Fibroblast of skin of right biceps (primary cell): ENCODE measurements around the gene NHSL1.
A peak's percentile ranks its signal among the peaks of the same experiment; 100 is the strongest.

Source experiments
- DNase-seq: peaks from one replicate; pipeline ENCODE4 v3.0.0-alpha.2; 2013

NHSL1 gene

DNA sequence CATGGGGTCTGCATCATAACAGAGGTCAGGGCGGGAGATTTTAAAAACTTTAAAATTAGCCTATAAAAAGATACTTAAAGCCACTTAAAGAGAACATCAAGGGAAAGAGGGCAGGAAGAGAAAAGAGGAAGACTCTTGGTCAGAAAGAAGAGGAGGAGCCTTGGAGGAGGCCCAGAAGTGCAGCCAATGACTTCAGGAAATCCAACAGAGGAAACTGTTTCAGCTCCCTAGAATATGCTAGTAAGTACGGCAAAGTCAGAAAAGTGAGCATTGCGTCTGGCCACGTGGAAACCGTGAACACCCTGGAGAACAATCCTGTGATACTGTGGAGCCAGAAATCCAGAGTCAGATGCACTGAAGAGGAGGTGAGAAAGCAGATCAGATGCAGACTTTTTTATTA lies 22.5 kb upstream of the NHSL1 start:
- DNase-seq, result no peak

DNA sequence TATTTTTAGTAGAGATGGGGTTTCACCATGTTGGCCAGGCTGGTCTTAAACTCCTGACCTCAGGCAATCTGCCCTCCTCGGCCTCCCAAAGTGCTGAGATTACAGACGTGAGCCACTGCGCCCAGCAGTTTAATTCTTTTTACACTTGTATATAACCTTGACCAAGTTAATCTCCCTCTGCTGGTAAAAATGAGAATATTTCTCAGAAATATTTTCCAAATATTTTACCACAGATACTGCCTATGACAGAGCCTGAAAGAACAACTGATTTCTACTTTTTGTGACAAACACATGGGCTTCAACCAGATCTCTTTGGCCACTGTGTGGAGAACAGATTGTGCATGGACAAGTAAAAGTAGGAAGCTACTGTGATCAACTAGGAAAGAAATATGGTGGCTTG lies 21.2 kb upstream of the NHSL1 start:
- peak; percentile 29 for DNase-seq

DNA sequence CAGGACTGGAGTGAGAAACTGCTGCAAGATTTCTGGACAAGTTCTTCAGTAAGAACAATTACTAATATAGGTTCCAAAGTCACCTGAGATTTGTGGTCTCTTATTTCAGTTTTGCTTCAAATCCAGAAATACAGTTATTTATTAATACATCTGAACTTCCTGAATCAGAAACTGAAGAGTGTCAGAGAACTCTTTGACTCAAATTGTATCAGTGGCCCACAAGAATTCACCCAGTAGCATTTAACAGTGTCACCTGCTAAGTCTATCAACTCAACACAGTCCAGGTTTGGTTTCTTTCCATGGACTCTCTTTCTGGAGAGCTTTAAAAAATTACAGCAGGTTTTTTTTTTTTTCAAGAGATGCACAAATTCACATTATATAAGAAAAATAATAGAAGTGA lies 18.8 kb upstream of the NHSL1 start:
- no peak for DNase-seq

DNA sequence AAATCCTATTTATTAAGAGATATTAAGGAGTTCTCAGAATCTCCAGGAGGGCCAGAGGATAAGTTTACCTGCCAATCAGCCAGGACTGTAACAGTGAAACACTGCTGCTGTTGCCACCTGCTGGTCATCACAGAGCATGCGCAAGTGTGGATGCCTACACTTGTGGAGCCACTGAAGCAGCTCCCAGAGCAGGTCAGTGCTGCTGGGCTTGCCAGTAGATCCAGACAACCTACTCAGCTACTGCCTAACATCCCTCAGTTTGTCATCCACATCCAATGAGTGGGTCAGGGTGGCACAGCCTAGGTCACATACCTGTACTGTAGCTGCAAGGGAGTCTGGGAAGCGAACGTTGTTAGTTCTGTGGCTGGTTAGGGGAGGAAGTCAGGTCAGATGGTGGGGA lies 18.3 kb upstream of the NHSL1 start:
- DNase-seq, result peak; percentile 36

DNA sequence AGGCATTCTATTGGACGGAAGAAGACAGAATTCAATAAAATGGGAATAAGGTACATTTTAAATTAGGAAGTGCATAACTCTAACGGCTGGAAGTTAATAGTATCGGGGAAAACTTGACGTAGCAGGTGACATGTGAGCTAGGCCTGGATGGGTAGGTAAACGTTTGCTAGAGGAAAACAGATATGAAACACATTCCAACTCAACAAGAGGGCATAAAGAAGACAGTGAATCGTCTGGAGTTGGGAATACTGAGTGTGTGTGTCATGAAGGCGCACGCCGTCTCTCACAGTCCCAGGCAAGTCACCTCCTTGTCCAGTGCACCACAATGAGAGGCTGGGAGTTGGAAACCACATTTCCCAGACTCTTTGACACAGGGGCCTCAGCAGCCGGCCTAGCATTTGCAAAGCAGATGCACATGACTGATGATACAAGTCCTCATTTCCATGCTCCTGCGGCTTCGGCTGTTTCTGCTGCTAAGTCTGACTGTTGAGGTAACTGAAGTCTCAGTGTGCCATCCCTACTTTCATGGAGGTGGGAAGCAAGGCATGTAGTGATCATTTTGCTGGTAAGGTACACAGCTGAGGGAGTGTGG lies 16.5 kb upstream of the NHSL1 start:
- no peak for DNase-seq

DNA sequence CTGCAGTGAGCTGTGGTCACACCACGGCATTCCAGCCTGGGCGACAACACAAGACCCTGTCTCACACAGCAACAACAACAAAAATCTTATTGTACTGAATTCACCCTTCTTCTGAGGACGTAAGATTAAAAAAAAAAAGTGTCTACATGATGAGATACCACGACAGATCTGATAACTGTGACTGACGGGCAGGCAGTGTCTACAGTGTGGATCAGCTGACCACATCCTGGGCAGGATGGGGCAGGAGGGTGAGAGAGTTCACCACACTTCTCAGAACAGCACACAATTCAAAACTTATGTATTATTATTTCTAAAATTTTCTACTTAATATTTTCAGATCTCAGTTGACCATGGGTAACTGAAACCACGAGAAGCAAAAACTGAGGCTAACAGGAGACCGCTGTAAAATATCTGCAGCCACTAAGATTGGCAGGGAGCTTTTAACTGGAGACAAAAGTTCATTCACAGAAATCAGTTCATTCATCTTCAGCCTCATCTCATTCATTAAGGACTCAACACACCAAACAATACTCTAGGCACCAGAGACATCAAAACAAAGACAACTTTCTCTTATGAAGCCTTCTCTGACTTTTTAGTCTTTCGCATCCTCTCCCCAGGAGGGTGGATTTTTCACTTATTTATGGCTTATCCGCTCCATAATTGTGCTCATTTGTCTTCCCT lies 15.7 kb upstream of the NHSL1 start:
- no peak for DNase-seq

DNA sequence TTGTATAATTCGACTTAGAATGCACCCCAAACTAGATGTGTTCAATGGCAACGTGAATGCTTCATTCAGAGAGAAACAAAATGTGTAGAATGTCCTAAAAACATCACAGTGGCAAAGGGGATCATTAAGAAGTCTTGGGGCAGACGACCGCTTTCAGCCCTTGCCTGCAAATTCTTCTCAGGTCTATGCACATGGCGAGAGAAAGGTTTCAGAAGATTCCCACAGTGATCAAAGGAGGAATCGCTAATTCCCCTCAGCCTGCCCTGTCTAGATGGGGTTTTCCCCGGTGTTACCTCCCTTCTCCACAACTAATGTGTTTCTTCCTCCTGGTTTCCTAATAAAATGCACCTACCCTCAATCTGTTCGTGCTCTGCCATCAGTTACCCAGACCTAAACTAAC lies 13.3 kb upstream of the NHSL1 start:
- no peak for DNase-seq

DNA sequence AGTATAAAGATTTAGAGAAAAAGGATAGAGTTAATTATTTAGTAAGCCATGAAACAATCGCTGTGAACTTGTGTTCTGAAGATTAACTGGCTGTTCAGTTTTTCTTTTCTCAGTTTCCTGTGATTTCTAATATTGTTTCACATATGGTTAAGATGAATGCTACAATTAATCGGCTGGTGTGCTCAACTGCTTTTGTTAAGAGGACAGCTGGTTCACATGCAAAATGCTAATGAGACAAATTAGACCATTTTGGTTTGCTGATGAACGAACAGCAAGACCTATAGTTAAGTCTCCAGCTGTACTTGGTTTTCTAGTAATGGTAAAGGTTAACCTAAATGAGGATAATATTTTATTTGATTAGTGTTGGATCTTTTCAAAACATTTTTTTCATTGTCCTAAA lies 10.8 kb upstream of the NHSL1 start:
- no peak for DNase-seq

DNA sequence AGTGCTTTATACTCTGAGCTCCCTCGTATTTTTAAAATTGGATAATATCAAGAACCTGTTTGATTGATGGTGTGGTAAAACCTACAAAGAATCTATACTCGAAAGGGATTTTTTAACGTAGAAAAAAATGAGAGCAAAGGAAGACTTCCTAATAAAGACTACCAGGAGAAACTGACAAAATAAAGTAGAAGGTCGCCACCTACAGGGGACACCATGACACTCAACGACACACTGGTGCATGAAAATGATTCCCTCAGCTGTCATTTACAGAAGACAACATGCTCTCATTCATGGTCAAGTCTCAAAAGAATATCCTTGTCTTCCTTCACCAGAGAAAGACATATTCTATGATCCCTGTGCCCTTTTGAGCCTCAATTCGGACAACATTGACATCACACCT lies 10.1 kb upstream of the NHSL1 start:
- peak; percentile 48 for DNase-seq

DNA sequence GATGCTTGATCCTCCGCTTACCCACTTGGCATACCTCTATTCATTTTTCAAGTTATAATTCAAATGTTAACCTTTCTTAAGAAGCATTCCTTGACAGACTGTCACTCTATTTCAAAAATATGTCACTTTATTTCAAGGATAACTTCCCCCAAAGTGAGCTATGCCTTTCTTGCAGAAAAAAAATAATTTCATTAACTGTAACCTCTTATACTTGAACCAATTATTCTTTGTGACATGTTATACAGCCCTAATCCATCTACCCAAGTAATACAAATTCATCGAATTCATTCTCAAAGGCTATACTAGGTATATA lies 9.3 kb upstream of the NHSL1 start:
- DNase-seq, result no peak

DNA sequence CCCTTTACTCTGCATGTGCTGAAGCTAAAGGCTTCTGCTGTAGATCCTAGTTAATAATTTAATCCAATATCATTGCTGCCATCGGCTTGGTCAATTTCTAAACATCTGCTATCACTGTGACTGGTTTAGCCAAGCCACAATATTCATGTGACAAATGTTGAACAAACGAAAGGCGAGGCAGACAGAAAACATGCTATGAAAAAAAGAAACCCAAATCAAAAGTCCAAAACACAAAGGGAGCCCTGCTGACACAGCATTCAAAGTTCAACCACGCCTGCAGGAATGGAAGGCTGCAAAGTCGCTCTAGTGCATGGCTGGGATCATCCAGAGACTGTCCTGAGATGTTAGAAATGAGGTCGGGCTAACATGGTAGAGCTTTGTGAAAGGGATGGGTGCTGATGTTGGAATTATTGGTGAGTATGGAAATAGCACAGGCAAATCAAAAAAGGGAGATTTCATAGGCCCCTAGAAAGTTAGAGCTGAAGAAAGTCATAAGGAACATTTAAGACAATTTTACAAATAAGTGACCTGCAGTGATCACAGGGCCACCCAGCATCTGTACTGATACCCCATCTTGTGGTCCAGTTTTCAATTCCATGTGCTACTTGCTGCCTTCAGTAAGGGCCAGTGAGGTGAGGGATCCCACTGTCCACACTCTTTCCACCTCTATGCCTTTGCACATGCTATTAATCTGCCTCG lies 8.8 kb upstream of the NHSL1 start:
- DNase-seq, result no peak

DNA sequence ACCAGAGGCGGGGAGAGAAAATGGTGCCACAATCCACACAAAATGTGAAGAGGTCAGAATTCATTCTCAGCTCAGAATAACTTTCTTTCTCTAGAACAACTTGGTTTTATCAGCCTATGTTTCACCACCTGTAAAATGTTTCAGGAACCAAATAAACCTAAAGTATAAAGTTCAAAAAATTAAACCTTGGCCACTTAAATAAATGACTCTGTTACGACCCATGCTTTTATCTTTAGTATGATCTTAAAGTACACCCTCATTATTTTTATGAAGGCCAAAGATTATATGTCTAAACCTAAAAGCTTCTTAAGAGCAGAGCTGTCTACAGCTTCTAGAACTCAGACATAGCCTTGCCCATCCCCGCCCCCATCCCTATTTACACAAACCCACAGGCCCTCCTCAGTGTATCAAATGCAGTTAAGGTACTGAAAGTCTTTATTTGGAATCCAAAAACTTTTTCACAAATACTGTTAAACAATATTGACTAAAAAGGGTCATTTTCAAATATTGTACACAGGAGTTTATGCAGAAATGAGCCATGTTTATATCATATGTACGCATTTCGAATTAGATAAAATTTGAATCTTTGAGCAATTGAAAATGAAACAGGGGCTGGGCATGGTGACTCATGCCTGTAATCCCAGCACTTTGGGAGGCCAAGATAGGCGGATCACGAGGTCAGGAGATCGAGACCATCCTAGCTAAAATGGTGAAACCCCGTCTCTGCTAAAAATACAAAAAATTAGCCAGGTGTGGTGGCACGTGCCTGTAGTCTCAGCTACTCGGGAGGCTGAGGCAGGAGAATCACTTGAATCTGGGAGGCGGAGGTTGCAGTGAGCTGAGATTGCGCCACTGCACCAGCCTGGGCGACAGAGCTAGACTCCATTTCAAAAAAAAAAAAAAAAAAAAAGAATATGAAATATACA lies 5.7 kb upstream of the NHSL1 start:
- no peak for DNase-seq

DNA sequence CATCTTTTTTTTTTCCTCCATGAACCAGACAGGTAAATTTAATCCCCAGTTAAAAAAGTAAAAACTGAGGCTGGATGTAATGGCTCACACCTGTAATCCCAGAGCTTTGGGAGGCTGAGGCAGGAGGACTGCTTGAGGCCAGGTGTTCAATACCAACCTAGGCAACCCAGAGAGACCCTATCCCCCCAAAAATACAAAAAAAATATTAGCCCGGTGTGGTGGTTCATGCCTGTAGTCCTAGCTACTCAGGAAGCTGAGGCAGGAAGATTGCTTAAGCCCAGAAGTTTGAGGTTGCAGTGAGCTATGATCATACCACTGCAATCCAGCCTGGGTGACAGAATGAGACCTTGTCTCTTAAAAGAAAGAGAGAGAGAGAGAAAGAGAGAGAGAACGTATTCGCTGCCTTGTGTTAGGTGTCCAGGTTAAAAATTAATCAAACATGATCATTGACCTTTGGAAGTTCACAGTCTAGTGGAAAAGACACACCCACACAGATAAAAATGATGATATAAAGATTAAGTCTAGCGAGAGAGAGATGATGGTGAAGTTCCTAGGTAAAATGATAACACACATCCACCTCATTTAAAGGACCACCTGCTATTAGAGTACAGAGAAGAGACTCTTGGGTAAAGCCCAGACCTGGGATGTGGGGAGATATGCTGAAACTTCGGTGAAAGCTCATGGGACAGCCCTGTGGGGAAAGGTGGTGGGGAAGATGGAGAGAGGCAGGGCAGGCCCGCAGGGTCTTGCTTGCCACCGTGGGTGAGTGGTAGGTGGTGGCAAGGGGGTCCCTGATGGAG lies 4.8 kb upstream of the NHSL1 start:
- DNase-seq, result no peak

DNA sequence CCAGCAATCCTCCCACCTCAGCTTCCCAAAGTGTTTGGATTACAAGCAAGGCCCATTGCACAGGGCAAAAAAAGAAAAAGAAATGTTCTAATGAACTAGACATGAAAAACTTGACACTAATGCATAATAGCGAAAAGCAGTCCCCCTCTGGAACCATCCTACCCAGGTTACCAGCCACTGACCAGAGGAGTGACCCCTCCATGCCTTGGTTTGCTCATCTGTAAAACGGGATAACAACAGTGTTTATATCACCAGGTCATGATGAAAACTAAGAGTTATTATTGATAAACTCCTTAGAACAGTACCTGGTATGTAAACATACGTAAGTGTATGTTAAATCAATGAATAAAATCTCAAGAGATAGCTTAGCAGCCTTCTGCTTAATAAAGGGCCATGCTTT lies 3.3 kb upstream of the NHSL1 start:
- no peak for DNase-seq

DNA sequence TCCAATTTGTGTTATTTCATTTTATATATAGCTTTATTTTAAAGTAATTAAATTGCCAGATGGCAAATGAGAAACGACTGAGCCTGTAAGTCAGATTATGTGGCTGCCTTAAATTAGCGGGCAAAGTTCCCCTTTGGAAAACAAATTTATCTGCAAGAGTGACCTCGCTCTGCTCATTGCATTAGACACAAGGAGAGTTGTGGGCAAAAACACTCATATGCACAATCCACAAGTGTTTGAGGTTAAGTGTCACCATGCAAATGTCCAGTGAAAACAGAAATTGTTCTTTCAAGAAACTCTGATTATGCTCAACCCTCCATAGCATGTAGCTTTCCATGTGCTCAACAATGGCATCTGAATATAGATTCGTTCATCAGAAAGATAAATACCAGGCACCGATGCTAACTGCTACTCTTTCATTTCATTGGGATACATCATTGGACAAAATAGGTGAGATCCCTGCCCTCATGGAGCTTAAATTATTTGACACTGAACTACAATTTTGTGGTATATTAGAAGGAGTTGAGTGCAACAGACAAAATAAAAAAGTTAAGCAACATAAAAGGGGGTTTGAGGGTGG lies 1.7 kb upstream of the NHSL1 start:
- no peak for DNase-seq

DNA sequence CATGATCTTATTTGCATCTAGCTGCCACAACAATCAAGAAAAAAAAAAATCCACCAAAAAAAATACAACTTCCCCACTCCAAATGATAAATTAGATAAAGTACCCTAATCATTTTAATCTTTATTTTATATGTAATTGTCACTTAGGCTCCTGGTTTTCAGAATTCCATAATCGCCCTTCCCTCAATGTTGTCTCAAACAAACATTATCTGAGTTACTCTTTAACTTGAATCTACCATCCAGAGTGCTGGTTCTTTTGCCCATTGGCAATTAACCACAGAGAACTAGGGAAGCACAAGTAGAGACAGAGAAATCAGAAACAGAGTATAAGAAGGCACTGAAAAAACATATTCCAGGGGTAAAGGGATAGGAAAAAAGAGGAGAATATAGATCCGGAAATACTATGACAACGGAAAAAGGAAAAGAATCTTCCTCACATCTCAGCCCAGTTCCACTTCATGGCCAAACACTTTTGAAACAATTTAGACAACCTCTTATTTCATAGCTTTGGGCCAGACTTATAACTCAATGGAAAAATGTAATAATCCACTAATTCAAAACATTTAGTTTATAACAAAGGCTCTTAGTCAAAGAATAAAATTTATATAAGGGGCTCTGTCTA lies 861 bp upstream of the NHSL1 start:
- DNase-seq, result no peak

DNA sequence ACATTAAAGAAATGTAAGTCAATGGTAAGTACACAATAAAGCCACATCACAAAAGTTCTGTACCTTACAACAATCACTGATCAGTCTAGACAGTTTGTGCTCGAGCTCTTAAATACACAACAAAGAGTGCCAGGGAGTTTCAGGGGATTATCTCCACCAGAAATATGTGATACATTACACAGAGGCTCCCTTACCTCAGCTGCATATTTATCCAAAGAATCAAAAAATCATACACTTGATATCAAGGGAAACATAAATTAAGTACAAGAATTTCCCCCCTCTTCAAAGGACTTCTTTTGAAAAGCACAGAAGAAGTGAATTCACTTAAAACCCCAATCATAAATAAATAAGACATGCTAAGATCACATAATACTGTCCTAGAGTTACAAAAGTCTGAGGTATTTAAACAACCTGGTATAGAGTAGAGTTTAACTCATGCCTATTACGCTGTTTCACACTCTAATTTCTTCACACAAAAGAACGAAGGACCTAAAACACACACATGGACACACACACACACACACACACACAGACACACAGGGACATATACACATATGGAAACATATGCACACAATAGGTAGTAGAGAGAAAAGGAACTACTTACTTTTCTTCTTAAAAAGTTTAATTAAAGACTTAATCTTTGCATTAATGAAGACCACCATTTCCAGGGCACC lies 528 bp downstream of the NHSL1 start:
- no peak for DNase-seq

DNA sequence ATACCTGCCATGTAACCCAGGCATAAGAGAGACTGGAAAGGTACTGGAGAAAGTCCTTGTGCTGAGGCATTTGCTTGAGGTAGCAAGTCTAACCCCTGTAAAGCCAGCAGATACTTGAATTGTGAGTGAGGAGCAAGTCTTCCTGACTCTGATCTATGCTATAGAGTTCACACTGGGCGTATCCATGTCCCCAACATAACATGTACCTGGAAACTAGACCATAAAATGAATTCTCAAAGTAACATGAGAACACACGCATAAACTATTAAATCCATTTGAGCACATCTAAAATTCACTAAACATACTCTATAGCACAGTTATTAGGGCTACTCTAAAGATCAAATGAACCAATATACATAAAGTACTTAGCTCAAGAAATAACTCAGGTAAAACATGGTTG lies 2.0 kb downstream of the NHSL1 start:
- no peak for DNase-seq

DNA sequence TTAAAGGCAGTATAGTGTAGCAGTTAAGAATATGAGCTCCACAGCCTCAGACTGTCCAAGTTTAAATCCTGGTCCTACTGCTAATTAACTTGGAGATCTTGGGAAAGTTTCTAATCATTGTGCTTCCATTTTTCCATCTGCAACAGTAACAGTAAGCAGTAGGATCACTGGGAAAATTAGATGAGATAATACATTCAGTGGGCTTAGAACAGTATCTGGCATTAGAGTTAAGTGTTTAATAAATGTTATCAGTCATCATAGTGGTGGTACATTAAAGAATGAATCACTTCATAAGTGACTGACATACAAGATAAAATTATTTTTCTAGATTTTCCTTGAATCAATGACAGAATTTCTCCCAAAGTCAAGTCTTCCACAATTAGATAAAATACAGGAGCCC lies 5.0 kb downstream of the NHSL1 start:
- no peak for DNase-seq

DNA sequence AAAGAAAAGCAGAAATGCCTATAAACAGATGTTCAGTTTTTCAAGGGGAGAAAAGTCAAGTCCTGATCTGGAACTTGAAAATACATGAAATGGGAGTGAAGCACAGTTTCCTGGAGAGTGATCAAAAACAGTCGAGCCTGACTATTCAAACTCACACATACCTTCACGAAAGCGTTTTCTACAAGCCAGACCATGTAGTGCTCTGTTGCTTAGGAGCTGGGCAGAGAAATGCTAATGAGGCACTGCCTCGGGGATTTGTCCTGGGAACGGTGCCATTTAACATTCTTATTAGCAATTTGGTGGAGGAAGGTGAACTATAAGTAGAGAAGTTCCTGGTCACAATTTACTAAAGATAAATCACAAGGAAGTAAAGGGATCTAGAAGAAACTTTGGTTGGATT lies 5.9 kb downstream of the NHSL1 start:
- peak; percentile 70 for DNase-seq

DNA sequence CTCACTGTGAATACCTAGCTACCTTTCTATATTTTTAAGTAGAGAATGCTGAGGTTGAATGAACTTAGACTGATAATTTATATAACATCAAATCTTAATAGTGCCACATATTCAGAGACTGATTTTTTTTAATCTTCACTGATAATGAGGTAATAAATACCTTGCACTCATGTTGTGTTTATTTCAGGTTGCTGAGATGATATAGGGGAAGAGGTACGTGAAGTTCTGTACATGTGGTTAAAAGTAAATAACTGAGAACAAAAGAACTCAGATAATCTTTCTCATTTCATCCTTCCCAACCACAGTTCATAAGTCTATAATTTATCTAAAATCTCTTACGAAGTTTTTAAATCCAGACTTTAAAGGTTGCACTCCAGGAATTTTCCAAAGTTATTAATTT lies 6.4 kb downstream of the NHSL1 start:
- no peak for DNase-seq
